Lung (tissue), 12 donors: ENCODE data around the gene PRSS56. TPM values are rescaled to one million over a fixed set of nuclear protein-coding genes. Genes with fewer than 3 reads are reported as not detected.

Source experiments
- ATAC-seq: fragments of 200-7000 bp; cut with Tn5 transposase; one replicate; pipeline ENCODE4 v1.9.1; 2020; ENCODE audit warnings: moderate number of reproducible peaks; ENCODE audit not compliant: insufficient read depth, low FRiP score
- DNase-seq, 3 donors: peaks; one replicate each; pipeline ENCODE4 v3.0.0-alpha.2; 2013 to 2017
- H3K27ac ChIP-seq, 2 donors: one replicate each; pipeline ENCODE4 v1.5.1; 2013; ENCODE audit warnings: mild to moderate bottlenecking in 2 of 2, moderate library complexity in 2 of 2, control low read depth in 1 of 2, inconsistent platforms in 1 of 2, low read depth in 1 of 2, low read length in 1 of 2
- H3K27me3 ChIP-seq, 3 donors: one replicate each; pipeline ENCODE4 v1.5.1; 2013; ENCODE audit warnings: low read length in 2 of 3; ENCODE audit not compliant: control insufficient read depth in 3 of 3, insufficient read depth in 3 of 3
- H3K36me3 ChIP-seq, 4 donors: one replicate each; pipeline ENCODE4 v1.5.1; 2013; ENCODE audit warnings: low read length in 4 of 4, mild to moderate bottlenecking in 1 of 4, moderate library complexity in 1 of 4; ENCODE audit not compliant: control insufficient read depth in 4 of 4, insufficient read depth in 4 of 4
- H3K4me1 ChIP-seq, 5 donors: one replicate each; pipeline ENCODE4 v1.5.1; 2013; ENCODE audit warnings: low read length in 5 of 5, mild to moderate bottlenecking in 2 of 5, moderate library complexity in 1 of 5; ENCODE audit not compliant: control insufficient read depth in 5 of 5, insufficient read depth in 5 of 5
- H3K4me3 ChIP-seq: one replicate; pipeline ENCODE4 v1.5.1; 2013; ENCODE audit warnings: mild to moderate bottlenecking, control low read depth, moderate library complexity
- H3K9ac ChIP-seq, 2 donors: one replicate each; pipeline ENCODE4 v1.5.1; 2013; ENCODE audit warnings: low read length in 2 of 2, control low read depth in 1 of 2; ENCODE audit not compliant: insufficient read depth in 1 of 2
- H3K9me3 ChIP-seq, 4 donors: one replicate each; pipeline ENCODE4 v1.5.1; 2013; ENCODE audit warnings: low read length in 3 of 4, mild to moderate bottlenecking in 1 of 4, moderate library complexity in 1 of 4; ENCODE audit not compliant: control insufficient read depth in 4 of 4, insufficient read depth in 3 of 4
- CTCF ChIP-seq: IDR thresholded peaks from 2 replicates; pipeline ENCODE4 v1.5.1; 2012; ENCODE audit warnings: mild to moderate bottlenecking; ENCODE audit errors: control extremely low read depth, extremely low read depth
- WGBS, 2 donors: extraction: QIAGEN DNeasy Blood & Tissue Kit; methylation state at CpG; one replicate each; pipeline ENCODE4 v1.1.7; 2013; 5-methylcytosine and 5-hydroxymethylcytosine counted together
- polyA plus RNA-seq, 2 donors: library from polyadenylated mRNA; stranded (reverse); fragments of 200-250 nt; gene quantifications; one replicate each; pipeline ENCODE4 v1.2.1, GENCODE V29; 2013
- total RNA-seq, 2 donors: library from RNA; depleted of rRNA in 1 of 2; stranded (reverse); fragments of >200 nt in 1 of 2; gene quantifications; one replicate each; pipeline ENCODE4 v1.2.1, GENCODE V29; 2014 to 2021
- donor health status: control.
- donor health status: control.
- donor health status: Bipolar disorder and iron deficiency.
- donor health status: healthy.
- donor health status: DM: yes; HTN: yes; CAD: no.

PRSS56 gene
- total and polyA plus RNA-seq, 4 donors, result not detected

GRCh38 chr2:232538671-232539070 lies 18.5 kb downstream of the PRSS56 start:
- ATAC-seq (peak; percentile 28), DNase-seq (no peak)
- no peaks in the 10 kb centered on the region for H3K36me3 ChIP-seq
- peaks cover 0 to 4% (median 0%) of the 10 kb centered on the region in 3 donors for H3K27me3 ChIP-seq
- 10 to 11% methylated on average over 4 of the region's 4 CpGs for WGBS, 2 donors
- H3K4me3 ChIP-seq, result no peak overlapping the region
- H3K27ac ChIP-seq, result no peak overlapping the region
- peaks cover 0 to 6% (median 0%) of the 10 kb centered on the region in 5 donors for H3K4me1 ChIP-seq
- peaks cover 0 to 6% (median 3%) of the 10 kb centered on the region in 4 donors for H3K9me3 ChIP-seq
- TF ChIP-seq CTCF, result no peak
- H3K9ac ChIP-seq, result no peak overlapping the region

DNA sequence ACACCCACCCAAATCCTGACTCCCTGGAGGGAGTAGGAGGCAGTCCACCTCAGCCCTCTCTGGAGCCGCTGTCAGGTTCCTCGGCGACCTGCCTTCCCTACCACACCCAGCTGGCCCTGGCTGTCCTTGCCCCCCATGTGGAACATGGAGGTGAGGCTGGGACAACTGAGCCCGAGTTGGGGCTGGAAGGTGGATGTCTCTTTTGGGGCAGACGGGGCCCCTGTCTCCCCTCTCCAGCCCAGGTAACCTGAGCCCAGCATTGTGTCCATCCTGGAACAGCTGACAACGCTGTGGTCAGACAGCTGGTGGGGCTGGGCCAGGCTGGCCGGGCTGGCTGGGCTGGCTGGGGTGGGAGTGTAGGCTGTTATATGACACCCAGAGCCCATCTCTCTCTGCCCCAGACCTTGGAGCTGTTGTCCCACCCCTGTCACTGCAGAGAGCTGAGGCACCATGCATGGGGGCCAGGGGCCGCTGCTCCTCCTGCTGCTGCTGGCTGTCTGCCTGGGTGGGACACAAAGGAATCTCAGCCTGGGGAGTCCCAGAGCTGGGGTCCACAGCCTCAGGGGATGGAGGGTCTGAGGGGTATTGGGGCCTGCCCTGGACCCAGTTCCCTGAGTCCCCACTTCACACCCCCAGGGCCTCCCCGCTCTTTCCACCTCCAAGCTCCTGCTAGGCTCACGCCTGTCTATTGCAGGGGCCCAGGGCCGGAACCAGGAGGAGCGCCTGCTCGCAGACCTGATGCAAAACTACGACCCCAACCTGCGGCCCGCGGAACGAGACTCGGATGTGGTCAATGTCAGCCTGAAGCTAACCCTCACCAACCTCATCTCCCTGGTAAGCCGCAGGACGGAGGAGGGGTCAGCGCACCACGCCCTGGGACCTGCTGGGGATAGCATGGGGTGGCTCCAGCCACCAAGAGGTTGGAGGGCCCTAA lies 19.4 kb downstream of the PRSS56 start, which contains the start of gene CHRNG:
TSS of gene CHRNG (plus strand) at position 395 of the 934 bp plus-strand sequence. CDS start at position 451, 56 bp downstream.
- Histone ChIP-seq H3K4me1 (peaks cover 0 to 6% (median 0%) of the 10 kb centered on the region in 5 donors), H3K9me3 (peaks cover 0 to 6% (median 3%) of the 10 kb centered on the region in 4 donors), H3K4me3 (no peak within 1 kb of the TSS), H3K27ac (no peak within 1 kb of the TSS), H3K9ac (no peak within 1 kb of the TSS), H3K36me3 (no peaks in the 10 kb centered on the region), H3K27me3 (peaks cover 0 to 4% (median 0%) of the 10 kb centered on the region in 3 donors)
- WGBS, 2 donors, result 53 to 63% methylated on average over 23 of the region's 23 CpGs
- peak in 1 of 3 donors; percentile 25 for DNase-seq
- ATAC-seq, result no peak
- no peak for TF ChIP-seq CTCF

DNA sequence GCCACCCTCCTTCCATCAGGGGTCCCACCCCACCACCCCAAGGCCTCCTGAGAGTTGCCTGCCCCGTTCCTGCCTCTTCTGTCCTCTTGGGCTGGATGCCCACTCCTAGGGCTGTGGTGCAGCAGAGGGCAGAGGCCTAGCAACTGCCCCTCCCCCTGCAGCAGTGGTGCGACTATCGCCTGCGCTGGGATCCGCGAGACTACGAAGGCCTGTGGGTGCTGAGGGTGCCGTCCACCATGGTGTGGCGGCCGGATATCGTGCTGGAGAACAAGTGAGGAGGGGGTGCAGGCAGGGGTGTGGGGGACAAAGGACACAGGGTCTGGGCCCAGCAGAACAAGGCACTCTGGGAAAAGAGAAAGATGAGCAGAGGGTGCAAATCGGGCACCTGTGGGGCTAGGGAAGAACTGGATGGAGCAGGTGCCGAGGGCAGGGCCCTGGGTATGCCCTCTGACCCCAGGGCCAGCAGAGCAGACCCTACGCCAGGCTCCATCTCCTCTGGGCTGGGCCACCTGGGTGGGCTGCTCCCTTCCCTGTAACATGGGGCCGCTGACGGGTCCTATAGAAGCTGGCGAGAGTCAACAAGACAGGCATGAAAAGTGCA lies 20.4 kb downstream of the PRSS56 start:
- ATAC-seq, result no peak
- peaks cover 0 to 6% (median 0%) of the 10 kb centered on the region in 5 donors for H3K4me1 ChIP-seq
- TF ChIP-seq CTCF, result no peak
- H3K27me3 ChIP-seq, result peaks cover 0 to 4% (median 0%) of the 10 kb centered on the region in 3 donors
- DNase-seq, result no peak
- no peak overlapping the region for H3K27ac ChIP-seq
- no peaks in the 10 kb centered on the region for H3K36me3 ChIP-seq
- WGBS, 2 donors, result 82 to 83% methylated on average over 17 of the region's 17 CpGs
- no peak overlapping the region for H3K4me3 ChIP-seq
- H3K9ac ChIP-seq, result no peak overlapping the region
- H3K9me3 ChIP-seq, result peaks cover 0 to 6% (median 3%) of the 10 kb centered on the region in 4 donors
